Small intestine (tissue), 7 donors: ENCODE data around the gene GJA3. TPM values are rescaled to one million over a fixed set of nuclear protein-coding genes. Genes with fewer than 3 reads are reported as not detected.

Experiments used
- DNase-seq, 2 donors: peaks; one replicate each; pipeline versions ENCODE4 v3.0.0 to v3.0.0-alpha.2; 2013
- FAIRE-seq: peaks from 2 replicates; lab custom pipeline; 2012; peaks lifted over from hg19 to GRCh38; lab: Jason Lieb, UNC
- H3K27ac ChIP-seq, 3 donors: one replicate each; pipeline ENCODE4 v1.5.1; 2013; ENCODE audit warnings: low read length in 2 of 3, mild to moderate bottlenecking in 2 of 3, control low read depth in 1 of 3, inconsistent platforms in 1 of 3, low read depth in 1 of 3, moderate library complexity in 1 of 3
- H3K27me3 ChIP-seq, 3 donors: one replicate each; pipeline ENCODE4 v1.6.1; 2013; ENCODE audit warnings: low read length in 3 of 3, inconsistent platforms in 1 of 3; ENCODE audit not compliant: control insufficient read depth in 3 of 3, insufficient read depth in 3 of 3
- H3K36me3 ChIP-seq, 3 donors: one replicate each; pipeline ENCODE4 v1.6.1; 2013; ENCODE audit warnings: low read length in 3 of 3, inconsistent platforms in 1 of 3, low read depth in 1 of 3, mild to moderate bottlenecking in 1 of 3, moderate library complexity in 1 of 3; ENCODE audit not compliant: control insufficient read depth in 3 of 3, insufficient read depth in 2 of 3
- H3K4me1 ChIP-seq, 3 donors: one replicate each; pipeline ENCODE4 v1.6.1; 2013; ENCODE audit warnings: low read length in 2 of 3, inconsistent platforms in 1 of 3, low read depth in 1 of 3, mild to moderate bottlenecking in 1 of 3, moderate library complexity in 1 of 3; ENCODE audit not compliant: control insufficient read depth in 3 of 3, insufficient read depth in 2 of 3
- H3K4me3 ChIP-seq, 3 donors: one replicate each; pipeline ENCODE4 v1.5.1; 2013; ENCODE audit warnings: low read length in 3 of 3, control low read depth in 1 of 3, inconsistent platforms in 1 of 3, low read depth in 1 of 3, mild to moderate bottlenecking in 1 of 3, moderate library complexity in 1 of 3
- H3K9me3 ChIP-seq, 2 donors: one replicate each; pipeline ENCODE4 v1.6.1; 2013; ENCODE audit warnings: low read depth in 1 of 2, low read length in 1 of 2; ENCODE audit not compliant: control insufficient read depth in 2 of 2, insufficient read depth in 1 of 2
- WGBS, 3 donors: extraction: QIAGEN DNeasy Blood & Tissue Kit; methylation state at CpG; one replicate each; pipeline ENCODE4 v1.1.7; 2013; 5-methylcytosine and 5-hydroxymethylcytosine counted together
- polyA plus RNA-seq, 4 donors: library from polyadenylated mRNA; stranded (reverse) in 3 of 4; unstranded in 1 of 4; fragments of 200-250 nt in 3 of 4; fragments of 120-200 nt in 1 of 4; gene quantifications; one replicate each; pipeline versions ENCODE4 v1.2.1 to v1.2.3, GENCODE V29; 2013
- donor health status: healthy with polysubstance abuse.
- donor health status: control.
- donor health status: control.
- donor health status: Bipolar disorder and iron deficiency.
- donor health status: healthy.

The GJA3 gene
- polyA plus RNA-seq, 4 donors, result 0.01 TPM; not detected in 2

DNA sequence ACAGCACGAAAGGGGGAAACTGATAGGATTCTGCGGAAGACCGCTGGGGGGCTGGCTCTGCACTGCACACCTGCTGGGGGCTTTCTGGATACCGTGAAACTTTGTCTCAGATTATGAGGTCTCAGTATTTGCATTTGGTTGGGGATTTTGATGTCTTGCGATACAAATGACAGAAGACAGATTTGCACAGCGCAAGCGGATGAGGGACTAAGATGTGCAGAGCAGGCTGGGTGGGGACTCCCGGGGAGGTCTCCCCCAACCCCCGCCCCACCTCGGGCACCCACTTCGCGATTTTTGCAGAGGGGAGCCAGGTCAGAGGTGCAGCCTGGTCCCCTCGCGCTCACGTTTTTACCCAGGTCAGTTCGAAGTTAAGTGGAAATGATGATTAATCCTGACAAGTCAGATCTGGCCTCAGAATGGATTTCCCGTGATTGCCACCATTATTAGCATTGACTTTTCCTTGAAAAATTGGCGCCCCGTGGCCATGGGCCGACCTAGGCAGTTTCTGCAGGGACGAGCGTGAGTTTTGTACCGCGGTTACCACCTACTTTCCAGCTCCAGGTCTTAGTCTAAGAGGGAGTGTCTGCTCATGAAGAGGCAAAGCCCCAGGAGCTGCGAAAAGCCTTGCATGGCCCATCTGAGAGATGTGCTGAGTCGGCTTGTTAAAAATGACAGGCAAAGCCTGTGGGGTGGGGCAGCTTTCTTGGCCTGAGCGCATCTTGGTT is 33.2 kb upstream of the GJA3 start:
- peaks cover 0 to 42% (median 10%) of the 10 kb centered on the region in 3 donors for H3K27me3 ChIP-seq
- peak overlapping the region in 2 of 3 donors; percentile 19 to 75 for H3K4me3 ChIP-seq
- peaks cover 5 to 25% (median 5%) of the 10 kb centered on the region in 3 donors for H3K4me1 ChIP-seq
- H3K36me3 ChIP-seq, result no peaks in the 10 kb centered on the region
- DNase-seq (peak; percentile 16 to 28), FAIRE-seq (no peak)
- no peak overlapping the region for H3K27ac ChIP-seq
- H3K9me3 ChIP-seq, result no peaks in the 10 kb centered on the region
- WGBS, 3 donors, result 8 to 15% (median 9%) methylated on average over 27 of the region's 27 CpGs

DNA sequence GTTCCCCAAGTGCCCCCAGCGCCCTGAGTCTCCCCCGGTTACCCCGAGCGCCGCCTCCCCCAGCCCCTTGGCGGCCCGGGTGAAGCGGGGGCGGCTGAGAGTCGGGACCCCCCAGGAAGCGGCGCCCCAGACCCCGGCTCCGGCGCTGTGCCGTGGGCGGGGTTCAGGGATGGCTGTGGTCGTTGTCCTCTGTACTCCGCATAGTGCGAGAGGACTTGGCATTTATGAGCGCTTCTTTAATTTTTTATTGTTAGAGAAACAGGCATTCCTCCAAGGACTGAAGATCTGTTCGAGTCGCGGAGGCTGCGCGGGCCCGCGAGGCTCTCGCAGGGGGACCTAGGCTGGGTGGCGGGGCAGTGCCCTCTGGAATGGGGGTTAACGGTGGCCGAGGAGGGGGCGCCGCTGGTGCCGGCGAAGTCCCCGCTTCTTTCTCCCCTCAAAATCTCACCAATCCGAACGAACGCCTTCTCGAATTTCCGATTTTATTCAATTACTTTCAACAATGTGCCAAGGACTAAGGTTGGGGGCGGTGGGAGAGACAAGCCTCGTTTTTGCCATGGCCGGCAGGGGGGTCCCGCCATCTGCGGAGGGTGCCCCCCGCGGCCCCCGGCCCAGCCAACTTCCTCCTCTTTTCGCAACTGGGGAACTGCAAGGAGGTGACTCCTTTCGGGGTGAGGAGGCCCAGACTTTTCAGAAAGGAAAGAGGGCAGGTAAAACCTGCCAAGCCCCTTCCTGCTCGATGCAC is 32.5 kb upstream of the GJA3 start:
- 1 to 2% (median 2%) methylated on average over 53 of the region's 53 CpGs for WGBS, 3 donors
- Histone ChIP-seq H3K9me3 (no peaks in the 10 kb centered on the region), H3K36me3 (peaks cover 0 to 2% (median 0%) of the 10 kb centered on the region in 3 donors), H3K4me3 (peak overlapping the region in 2 of 3 donors; percentile 19 to 75), H3K4me1 (peaks cover 3 to 23% (median 4%) of the 10 kb centered on the region in 3 donors), H3K27ac (no peak overlapping the region), H3K27me3 (peaks cover 0 to 42% (median 10%) of the 10 kb centered on the region in 3 donors)
- peak in 1 of 2 donors; percentile 42 for DNase-seq
- no peak for FAIRE-seq

DNA sequence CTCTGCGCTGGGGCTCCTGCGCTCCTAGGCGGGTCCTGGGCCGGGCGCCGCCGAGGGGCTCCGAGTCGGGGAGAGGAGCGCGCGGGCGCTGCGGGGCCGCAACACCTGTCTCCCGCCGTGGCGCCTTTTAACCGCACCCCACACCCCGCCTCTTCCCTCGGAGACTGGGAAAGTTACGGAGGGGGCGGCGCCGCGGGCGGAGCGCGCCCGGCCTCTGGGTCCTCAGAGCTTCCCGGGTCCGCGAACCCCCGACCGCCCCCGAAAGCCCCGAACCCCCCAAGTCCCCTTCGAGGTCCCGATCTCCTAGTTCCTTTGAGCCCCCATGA is 31.9 kb upstream of the GJA3 start, which contains the start of gene GJB2:
TSS of gene GJB2 (minus strand) at position 103 of the 326 bp plus-strand sequence. CDS start 3,357 bp downstream, outside the sequence.
- peak; percentile 50 to 51 for DNase-seq
- Histone ChIP-seq H3K4me1 (peaks cover 2 to 18% (median 2%) of the 10 kb centered on the region in 3 donors), H3K36me3 (peaks cover 0 to 2% (median 0%) of the 10 kb centered on the region in 3 donors), H3K9me3 (no peaks in the 10 kb centered on the region), H3K27ac (peak within 1 kb of the TSS in 2 of 3 donors; percentile 27 to 76), H3K27me3 (peaks cover 0 to 42% (median 10%) of the 10 kb centered on the region in 3 donors), H3K4me3 (peak within 1 kb of the TSS; percentile 25 to 75 (median 54))
- no peak for FAIRE-seq
- WGBS, 3 donors, result 0 to 1% (median 0%) methylated on average over 20 to 39 of the region's 39 CpGs

DNA sequence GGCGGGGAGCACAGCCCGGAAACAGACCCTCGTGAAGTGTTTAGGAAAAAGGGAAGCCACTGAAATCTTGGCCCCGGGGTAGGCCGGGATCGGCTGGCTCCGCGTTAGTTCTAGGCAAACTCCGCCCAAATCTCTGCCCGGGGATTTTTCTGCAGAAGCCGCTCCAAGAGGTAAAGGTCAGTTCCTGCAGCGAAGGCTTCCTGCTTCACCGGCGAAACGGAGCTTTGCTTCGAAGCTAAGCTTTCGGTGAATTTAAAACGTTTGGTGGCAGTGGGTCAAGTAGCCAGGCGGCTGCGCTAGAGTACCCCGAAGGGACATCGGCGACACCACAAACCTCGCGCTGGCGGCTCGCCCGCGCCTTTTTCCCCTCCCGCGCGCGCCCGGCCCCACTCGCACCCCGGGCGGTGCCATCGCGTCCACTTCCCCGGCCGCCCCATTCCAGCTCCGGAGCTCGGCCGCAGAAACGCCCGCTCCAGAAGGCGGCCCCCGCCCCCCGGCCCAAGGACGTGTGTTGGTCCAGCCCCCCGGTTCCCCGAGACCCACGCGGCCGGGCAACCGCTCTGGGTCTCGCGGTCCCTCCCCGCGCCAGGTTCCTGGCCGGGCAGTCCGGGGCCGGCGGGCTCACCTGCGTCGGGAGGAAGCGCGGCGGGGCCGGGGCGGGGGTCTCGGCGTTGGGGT is 31.4 kb upstream of the GJA3 start:
- peaks cover 2 to 14% (median 2%) of the 10 kb centered on the region in 3 donors for H3K4me1 ChIP-seq
- H3K4me3 ChIP-seq, result peak overlapping the region; percentile 25 to 75 (median 54)
- FAIRE-seq, result no peak
- no peaks in the 10 kb centered on the region for H3K9me3 ChIP-seq
- H3K27me3 ChIP-seq, result peaks cover 0 to 42% (median 10%) of the 10 kb centered on the region in 3 donors
- 0 to 2% (median 1%) methylated on average over 27 to 73 of the region's 73 CpGs for WGBS, 3 donors
- peaks cover 0 to 2% (median 0%) of the 10 kb centered on the region in 3 donors for H3K36me3 ChIP-seq
- H3K27ac ChIP-seq, result peak overlapping the region in 2 of 3 donors; percentile 27 to 76
- DNase-seq, result peak; percentile 60 to 72

DNA sequence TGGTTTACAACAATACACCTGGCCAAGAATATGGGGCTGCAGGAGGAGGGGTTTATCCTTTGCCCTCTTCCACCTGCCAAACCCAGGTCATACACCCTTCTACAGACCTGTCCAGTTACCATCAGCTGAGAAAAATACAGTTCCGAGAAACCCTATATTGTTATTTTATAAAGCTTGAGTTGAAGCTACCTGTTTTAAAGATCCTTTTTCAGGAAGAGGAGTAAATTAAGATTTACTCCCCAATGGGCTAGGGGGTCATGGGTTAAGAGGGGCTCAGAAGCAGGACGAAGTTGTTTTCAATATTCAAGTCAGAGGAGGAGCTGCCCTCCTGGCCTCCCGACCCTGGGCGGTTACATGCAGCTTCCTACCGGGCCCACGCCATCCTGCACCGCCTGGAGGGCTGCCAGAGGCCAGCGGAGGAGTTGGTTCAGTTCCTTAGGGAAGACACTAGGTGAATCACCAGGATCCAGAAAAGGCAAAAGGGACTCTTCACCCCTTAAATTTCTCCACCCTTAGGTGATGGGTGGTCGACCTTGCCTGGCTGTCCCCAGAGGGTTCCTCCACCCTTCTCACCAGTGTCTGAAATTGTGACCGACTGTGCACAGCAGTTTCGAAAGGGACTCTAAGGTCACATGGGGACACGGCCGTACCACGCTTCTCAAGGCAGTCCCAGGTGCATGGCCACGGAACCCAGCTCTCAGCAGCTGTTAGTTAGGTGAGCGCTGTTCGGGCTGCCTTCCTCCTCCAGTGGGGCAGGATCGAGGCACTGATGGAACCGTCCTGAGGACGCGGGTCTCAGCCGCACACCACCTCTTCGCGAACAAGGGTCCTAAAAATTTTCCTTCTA is 30.7 kb upstream of the GJA3 start:
- 14 to 31% (median 23%) methylated on average over 24 of the region's 24 CpGs for WGBS, 3 donors
- Histone ChIP-seq H3K27ac (peak overlapping the region in 1 of 3 donors; percentile 76), H3K4me3 (peak overlapping the region; percentile 24 to 75 (median 25)), H3K9me3 (no peaks in the 10 kb centered on the region), H3K4me1 (peaks cover 2 to 14% (median 2%) of the 10 kb centered on the region in 3 donors), H3K27me3 (peaks cover 0 to 38% (median 10%) of the 10 kb centered on the region in 3 donors), H3K36me3 (peaks cover 0 to 2% (median 0%) of the 10 kb centered on the region in 3 donors)
- DNase-seq (peak; percentile 55 to 57), FAIRE-seq (no peak)

GRCh38 chr13:20190481-20191310 is 29.8 kb upstream of the GJA3 start:
- 72 to 84% (median 73%) methylated on average over 16 of the region's 16 CpGs for WGBS, 3 donors
- FAIRE-seq (no peak), DNase-seq (no peak)
- no peak overlapping the region for H3K4me3 ChIP-seq
- no peak overlapping the region for H3K27ac ChIP-seq
- H3K36me3 ChIP-seq, result peaks cover 0 to 2% (median 0%) of the 10 kb centered on the region in 3 donors
- no peaks in the 10 kb centered on the region for H3K9me3 ChIP-seq
- H3K4me1 ChIP-seq, result peaks cover 2 to 14% (median 2%) of the 10 kb centered on the region in 3 donors
- peaks cover 0 to 32% (median 10%) of the 10 kb centered on the region in 3 donors for H3K27me3 ChIP-seq

- H3K4me3 ChIP-seq, result no peak overlapping the region
- peaks cover 0 to 2% (median 0%) of the 10 kb centered on the region in 3 donors for H3K36me3 ChIP-seq
- no peak for FAIRE-seq
- H3K27ac ChIP-seq, result no peak overlapping the region
- H3K9me3 ChIP-seq, result no peaks in the 10 kb centered on the region
- 31 to 60% (median 41%) methylated on average over 5 of the region's 5 CpGs for WGBS, 3 donors
- H3K27me3 ChIP-seq, result peaks cover 0 to 27% (median 8%) of the 10 kb centered on the region in 3 donors
- H3K4me1 ChIP-seq, result peaks cover 2 to 14% (median 2%) of the 10 kb centered on the region in 3 donors
- DNase-seq, result no peak
These were observed 29.2 kb upstream of the GJA3 start for GRCh38 chr13:20190076-20190475.
